HG03342 (cell line): ENCODE data around the gene CCL18.
"Not testable (repeated sequence)": the region's sequence is repeated elsewhere in the genome, so short reads cannot be mapped to it uniquely, and the experiment has no call there.

Experiments
- ATAC-seq: cut with Tn5 transposase; IDR thresholded peaks from one replicate; pipeline ENCODE4 v1.9.1; 2021; ENCODE audit warnings: mild to moderate bottlenecking, moderate library complexity; ENCODE audit not compliant: unreplicated experiment

The CCL18 gene, protein sequence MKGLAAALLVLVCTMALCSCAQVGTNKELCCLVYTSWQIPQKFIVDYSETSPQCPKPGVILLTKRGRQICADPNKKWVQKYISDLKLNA

DNA sequence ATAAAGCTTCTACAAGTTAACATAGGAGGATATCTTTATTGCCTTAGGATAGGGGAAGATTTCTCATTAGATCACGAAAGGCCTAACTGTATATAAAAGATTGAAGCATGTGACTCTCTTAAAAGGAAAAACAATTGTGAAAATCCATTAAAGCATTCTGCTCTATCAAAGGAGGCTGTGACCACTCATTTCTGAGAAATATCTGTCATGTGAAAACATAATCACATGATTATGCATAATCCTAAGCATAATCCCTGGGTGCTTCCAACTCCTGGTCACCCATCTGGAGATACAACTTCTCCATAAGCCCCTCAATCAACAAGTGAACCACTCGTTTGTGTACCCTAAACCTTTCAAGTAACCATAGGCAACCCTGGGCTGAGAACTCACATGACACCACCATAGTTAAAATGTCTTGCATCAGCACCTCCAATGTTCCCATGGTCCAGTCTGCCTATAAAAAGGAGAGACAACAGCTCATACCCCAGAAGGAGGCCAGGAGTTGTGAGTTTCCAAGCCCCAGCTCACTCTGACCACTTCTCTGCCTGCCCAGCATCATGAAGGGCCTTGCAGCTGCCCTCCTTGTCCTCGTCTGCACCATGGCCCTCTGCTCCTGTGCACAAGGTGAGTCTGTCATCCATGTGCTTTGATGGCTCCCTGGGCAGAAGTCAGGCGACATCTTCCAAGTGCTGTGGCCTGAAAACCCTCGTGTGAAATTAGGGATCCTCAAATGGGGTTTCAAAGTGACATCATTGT lies at the start of gene CCL18:
CCL18 (plus strand) TSS at position 487 of the 756 bp plus-strand sequence; CDS start at position 558, 71 bp downstream.
- ATAC-seq = no peak

DNA sequence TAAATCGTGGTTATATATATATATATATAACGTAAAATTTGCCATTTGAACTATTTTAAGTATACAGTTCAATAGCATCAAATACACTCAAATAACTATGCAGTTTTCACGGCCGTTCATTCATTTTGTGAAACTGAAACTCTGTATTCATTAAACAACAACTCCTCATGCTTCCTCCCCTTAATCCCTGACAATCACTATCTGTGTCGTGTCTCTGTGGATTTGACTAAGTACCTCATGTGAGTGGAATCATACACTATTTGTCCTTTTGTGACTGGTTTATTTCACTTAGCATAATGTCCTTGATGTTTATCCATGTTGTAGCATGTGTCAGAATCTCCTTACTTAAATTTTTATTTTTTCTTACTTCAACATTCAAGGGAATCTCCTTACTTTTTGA lies 49.1 kb upstream of the CCL18 start:
- ATAC-seq = no peak

DNA sequence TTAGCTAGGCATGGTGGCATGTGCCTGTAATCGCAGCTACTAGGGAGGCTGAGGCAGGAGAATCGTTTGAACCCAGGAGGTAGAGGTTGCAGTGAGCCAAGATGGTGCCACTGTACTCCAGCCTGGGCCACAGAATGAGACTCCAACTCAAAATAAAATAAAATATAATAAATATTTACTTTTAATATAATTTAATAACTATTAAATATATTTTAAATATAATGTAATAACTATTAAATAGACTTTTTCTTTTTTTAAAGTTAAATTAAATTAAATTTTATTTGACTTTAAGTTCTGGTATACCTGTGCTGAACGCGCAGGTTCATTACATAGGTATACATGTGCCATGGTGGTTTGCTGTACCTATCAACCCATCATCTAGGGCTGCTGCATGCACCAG lies 48.2 kb upstream of the CCL18 start:
- ATAC-seq = not testable (repeated sequence)

- ATAC-seq = no peak
Measured at GRCh38 chr17:36016555-36016954, 47.5 kb upstream of the CCL18 start.

- ATAC-seq = no peak
Measured at GRCh38 chr17:36017799-36018198, 46.3 kb upstream of the CCL18 start, which contains the start of gene CCL23. TSS of gene CCL23 (minus strand) at chr17:36017972. CDS start at chr17:36017897, 75 bp downstream.

DNA sequence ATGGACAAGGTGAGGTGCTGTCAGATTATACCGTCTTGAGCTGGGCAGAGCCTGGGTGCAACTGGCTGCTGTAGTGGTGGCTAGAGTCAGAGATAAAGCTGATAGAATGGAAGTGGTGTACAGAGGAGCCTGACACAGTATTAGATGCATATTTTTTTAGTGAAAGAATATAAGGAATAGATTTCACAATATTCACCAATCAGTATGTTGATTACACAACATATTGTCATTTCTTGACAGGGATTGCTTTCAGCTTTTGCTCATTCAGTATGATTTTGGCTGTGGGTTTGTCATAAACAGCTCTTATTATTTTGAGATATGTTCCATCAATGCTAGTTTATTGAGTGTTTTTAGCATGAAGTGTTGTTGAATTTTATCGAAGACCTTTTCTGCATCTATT lies 44.6 kb upstream of the CCL18 start:
- ATAC-seq = no peak

DNA sequence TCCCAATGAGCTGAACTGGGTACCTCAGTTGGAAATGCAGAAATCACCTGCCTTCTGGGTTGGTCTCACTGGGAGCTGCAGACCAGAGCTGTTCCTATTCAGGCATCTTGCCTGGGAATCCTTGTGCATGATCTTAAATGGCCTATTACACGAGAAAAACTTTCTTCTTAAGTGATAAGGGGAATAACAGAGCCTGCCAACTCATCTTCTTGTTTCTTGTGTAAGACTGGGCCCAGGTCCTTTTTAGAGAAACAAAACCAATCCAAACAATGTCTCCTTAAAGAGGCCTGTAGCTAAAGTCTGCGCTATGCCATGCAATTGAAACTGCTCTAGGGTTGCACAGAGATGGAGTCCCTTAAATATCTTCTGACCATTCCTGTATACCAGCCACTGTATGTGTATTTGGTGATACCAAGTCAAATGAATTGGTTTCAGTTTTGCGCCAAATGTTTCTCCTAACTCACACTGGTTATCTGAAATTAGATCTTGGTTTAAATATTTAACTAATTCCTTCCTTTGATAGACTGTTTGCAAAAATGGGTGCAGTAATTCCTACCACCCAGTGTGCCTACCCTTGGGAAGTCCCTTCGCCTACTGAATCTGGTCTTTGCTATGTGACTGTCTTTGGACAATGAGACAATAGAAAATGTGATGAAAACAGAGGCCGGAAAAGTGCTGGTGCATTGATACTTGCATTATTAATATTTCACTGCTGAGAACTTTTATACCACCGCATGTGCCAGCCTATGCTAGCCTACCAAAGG lies 39.8 kb upstream of the CCL18 start:
- ATAC-seq = no peak

- ATAC-seq = no peak
Measured at GRCh38 chr17:36027761-36028160, 36.3 kb upstream of the CCL18 start.

DNA sequence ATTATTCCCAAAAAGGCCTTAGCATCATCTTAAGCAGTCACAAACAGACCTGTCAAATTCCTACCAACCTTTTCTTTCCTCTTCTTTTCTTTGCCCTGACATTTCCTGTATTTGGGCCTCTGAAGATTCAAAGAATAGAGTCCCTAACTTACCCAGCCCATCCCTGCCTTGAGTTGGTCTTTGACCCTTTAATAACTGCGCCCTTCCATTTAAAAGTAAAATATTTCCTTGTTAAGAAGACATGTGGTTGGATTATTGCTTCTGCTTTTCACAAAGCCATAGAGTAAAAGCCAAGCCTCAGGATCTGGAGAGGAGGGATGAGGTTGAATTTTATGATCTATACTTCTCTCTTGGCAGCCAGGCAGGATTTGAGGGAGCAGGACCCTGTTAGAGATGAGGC lies 33.1 kb upstream of the CCL18 start:
- ATAC-seq = no peak

GRCh38 chr17:36034127-36034526 lies 29.9 kb upstream of the CCL18 start:
- ATAC-seq = no peak

DNA sequence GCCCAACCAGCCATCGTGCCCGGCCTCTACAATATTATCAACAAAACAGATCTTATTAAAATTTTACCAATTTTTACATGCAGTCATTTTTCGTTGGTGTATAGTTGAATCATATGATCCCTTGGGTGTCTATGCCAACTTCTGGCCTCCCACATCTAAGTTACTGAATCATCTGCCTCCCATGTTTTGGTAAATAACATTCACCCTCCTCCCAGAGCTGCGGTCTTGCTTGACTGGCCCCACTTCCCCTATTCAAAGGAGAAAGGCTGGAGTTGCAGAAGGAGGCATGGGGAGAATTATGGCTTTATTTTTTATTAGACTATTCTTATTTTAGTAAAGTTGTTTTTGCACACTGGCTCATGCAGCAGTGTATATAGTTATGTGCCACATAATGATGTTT lies 27.8 kb upstream of the CCL18 start:
- no peak for ATAC-seq

DNA sequence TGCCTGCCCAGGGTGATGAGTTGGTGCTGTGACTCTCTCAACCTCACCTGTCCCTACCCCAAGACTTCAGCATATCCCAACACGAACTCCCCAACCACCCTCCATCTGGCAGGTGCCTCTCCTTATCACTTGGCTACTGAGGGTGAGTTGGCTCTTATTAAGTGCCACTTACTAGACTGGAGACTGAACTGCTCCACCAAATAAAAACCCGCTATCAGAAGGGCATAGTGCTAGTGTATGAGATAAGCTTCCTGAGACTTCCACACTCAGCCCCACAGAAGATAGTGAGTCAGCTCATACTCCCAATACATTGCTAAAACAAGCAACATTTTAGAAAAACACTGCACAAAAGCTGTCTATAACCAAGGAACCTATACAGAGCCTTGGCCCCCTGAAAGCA lies 16.0 kb upstream of the CCL18 start:
- no peak for ATAC-seq

DNA sequence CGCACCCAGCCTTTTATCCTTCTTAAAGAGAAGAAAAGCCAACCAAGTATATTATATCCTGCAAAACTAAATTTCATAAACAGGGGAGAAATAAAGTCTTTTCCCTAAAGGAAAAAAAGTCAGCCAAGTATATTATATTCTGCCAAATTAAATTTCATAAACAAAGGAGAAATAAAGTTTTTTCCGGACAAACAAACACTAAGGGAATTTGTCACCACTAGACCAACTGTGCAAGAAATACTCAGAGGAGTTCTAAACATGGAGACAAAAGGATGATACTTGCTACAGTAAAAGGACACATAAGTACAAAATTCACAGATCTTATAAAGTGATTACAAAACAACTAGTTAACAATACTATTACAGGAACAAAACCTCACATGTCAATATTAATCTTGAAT lies 14.4 kb upstream of the CCL18 start:
- no peak for ATAC-seq

- no peak for ATAC-seq
Measured at GRCh38 chr17:36055171-36055570, 8.9 kb upstream of the CCL18 start.

- no peak for ATAC-seq
Measured at GRCh38 chr17:36055921-36056520, 8.1 kb upstream of the CCL18 start.

DNA sequence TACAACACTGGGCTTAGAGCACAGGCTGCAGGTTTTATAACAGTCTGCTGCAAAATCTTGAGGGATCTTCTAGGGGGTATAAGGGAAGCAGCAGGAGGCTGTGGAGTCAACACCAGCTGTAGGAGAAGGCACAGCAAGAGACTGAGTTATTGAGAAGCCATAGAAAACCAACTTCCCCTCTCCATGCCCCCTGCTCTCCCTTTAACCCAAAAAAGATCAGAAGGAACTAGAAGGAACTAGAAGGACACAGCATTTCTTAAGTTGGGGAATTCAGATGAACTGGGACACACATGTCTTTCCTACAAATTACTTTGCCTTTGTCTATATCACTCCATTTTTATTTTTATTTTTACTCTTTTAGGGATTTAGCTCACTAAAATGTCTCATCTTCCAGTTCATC lies 6.2 kb upstream of the CCL18 start:
- ATAC-seq = no peak

DNA sequence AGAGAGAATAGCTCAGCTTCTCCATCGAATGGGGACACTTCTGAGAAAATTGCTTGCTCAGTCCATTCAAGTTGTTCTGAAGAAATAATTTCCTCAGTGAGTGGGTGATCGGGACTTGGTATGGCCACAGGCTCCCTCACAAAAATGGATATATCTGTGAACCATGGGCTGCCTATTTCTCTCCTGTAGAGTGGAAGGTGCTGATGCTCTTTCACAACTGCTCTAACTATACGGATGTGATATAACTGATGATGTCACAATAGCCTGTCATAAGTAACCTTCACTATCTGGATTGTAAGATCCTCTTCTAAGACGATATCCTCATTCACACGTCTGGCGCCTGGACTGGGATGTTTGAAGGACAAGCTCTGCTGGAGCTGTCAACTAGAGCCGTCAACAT lies 4.7 kb upstream of the CCL18 start:
- no peak for ATAC-seq

DNA sequence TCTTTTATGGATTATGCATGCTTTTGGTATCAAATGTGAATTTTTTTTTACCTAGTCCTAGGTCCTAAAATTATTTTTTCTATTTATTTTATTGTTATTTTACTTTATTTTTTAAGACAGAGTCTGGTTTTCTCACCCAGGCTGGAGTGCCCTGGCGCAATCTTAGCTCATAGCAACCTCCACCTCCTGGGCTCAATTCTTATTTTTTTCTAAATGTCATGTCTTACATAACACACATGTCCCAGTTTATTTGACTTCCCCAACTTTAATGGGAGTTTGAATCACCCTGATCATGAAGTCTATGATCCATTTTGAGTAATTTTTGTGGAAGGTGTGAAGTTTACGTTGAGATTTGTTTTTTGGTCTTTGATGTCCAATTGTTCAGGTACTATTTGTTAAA lies 3.3 kb upstream of the CCL18 start:
- ATAC-seq = no peak

DNA sequence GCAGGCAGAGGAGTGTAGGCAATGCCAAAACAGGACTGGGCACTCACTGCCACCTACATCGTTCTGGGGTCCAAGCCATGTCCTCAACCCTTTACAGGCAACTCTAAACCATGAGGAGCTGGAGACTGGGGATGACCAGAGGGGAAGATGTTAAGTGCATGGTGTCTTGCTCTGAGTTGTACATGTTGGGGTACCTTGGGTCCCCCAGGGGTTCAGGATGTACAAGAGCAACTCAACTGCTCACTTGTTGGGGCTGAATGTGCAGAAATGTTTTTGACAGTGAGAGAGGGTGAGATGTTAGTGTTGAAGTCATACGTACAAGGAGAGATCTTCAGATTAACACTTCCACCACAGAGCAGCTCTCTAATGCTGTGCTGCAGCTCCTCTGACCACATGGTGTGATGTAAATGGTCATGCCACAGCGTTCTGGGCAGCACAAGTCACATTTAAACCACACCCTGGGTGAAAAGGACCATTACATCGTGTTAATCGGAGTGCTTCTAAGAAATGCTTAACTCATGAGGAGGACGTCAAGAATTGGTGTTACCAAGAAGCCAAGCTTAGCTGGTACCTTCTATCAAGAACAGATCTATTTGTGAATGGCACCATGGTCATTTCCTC lies 2.4 kb downstream of the CCL18 start:
- no peak for ATAC-seq

DNA sequence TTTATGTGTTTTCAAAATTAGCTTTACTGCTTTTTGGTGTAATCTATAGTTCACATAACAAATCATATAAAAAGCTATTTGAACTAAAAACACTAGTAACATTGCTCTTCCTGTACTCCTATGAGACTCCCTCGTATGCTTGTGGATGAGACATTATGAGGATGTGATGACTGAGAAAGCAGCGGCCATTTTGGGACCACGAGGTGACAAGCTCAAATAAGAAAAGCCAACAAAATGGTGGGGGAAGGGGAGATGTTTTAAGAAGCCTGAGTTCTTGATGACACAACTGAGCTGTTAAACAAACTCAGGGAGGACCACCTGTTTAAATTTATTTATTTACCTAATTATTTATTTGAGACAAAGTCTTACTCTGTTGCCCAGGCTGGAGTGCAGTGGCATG lies 4.5 kb downstream of the CCL18 start:
- ATAC-seq = no peak

DNA sequence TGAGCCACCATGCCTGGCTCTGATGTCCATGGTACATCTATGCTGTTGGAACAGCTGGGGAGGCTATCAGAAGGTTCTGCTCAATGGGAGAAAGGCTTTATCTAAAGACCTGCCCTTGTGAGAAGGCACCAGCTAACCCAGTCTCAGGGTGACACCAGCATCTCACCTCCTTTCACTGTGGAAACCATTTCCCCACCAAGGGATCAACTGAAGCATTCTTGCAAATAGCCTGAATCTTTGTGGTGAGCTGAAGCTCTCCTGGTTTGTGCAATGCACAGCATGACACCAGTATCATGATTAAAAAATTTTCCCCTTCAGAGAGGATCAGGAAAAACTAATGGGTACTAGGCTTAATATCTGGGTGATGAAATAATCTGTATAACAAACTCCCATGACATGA lies 5.1 kb downstream of the CCL18 start:
- ATAC-seq = no peak
